ENCODE data around the gene IMMP2L. TPM values are rescaled to one million over a fixed set of nuclear protein-coding genes. Genes with fewer than 3 reads are reported as not detected.
A peak's percentile ranks its signal among the peaks of the same experiment; 100 is the strongest.

IMMP2L gene
- total and polyA plus RNA-seq, 2 of the 13 experiments (the other 11 are each of a cell fraction or from before 2014, with no cell fraction given) = 7.8 to 16.9 TPM

DNA sequence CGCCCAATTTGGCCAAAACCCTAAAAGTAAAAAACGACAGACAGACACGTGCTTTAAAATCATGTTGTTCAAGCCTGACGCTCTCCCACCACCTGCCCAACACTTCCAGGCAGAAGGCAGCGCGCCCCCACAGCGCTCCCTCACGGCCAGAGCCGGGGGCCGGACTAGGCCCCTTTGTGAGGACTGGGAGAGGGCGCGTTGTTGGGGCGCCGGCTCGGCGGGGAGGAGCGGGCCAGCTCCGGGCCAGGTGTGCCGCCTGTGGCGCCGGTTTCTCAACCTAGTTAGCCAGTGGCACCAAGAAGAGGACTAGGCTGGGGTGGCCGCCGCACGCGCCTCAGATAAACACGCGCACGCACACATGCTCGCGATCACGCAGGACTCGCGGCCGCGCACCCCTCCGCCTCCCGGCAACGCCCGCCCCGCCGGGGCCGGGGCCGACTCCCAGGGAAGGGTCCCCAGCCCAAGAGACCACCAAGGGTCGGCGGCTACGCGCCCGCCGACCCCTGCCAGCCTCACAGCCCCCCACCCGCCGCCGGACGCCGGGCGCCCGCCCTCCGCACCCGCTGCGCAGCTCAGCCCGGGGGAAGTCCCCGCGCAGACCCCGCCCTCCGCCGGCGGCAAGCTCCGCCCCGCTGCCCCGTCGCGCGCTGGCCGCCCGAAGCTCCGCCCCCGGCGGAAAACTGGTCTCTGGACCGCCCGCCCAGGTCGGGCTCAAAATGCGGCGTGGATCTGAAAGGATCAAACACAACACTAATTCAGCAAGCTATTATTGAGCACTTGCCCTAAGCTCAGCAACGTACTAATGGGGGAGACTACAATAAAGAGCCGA lies at the start of gene IMMP2L (continued):
- TF ChIP-seq, protein P1, sequence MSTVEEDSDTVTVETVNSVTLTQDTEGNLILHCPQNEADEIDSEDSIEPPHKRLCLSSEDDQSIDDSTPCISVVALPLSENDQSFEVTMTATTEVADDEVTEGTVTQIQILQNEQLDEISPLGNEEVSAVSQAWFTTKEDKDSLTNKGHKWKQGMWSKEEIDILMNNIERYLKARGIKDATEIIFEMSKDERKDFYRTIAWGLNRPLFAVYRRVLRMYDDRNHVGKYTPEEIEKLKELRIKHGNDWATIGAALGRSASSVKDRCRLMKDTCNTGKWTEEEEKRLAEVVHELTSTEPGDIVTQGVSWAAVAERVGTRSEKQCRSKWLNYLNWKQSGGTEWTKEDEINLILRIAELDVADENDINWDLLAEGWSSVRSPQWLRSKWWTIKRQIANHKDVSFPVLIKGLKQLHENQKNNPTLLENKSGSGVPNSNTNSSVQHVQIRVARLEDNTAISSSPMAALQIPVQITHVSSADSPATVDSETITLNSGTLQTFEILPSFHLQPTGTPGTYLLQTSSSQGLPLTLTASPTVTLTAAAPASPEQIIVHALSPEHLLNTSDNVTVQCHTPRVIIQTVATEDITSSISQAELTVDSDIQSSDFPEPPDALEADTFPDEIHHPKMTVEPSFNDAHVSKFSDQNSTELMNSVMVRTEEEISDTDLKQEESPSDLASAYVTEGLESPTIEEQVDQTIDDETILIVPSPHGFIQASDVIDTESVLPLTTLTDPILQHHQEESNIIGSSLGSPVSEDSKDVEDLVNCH (CRISPR knock-in tag; IDR thresholded peaks at IDR 0.05) = 0 out of 2 replicates have a peak, but pooled peaks have one; percentile 42
- TF ChIP-seq NR2F1 (CRISPR knock-in tag; IDR thresholded peaks at IDR 0.05) (no peak), ZNF572 (CRISPR knock-in tag; IDR thresholded peaks at IDR 0.05) (peak; percentile 89), ZMYM2 (CRISPR knock-in tag; IDR thresholded peaks at IDR 0.05) (no peak), ZNF329 (CRISPR knock-in tag; IDR thresholded peaks at IDR 0.05; ENCODE audit: low read depth) (peak; percentile 65; the same call in 1 of the 2 replicates), ZNF773 (CRISPR knock-in tag; IDR thresholded peaks at IDR 0.05; ENCODE audit: borderline replicate concordance) (peak; percentile 34; the same call in 1 of the 2 replicates), NR2C2 (CRISPR knock-in tag; IDR thresholded peaks at IDR 0.05; ENCODE audit: borderline replicate concordance) (no peak), ZNF567 (CRISPR knock-in tag; IDR thresholded peaks at IDR 0.05; ENCODE audit: borderline replicate concordance) (0 out of 2 replicates have a peak, but pooled peaks have one; percentile 49), JUND (CRISPR knock-in tag; IDR thresholded peaks at IDR 0.05) (no peak), ZNF607 (CRISPR knock-in tag; IDR thresholded peaks at IDR 0.05; ENCODE audit: borderline replicate concordance) (peak; percentile 71; the same call in 1 of the 2 replicates), ZNF44 (CRISPR knock-in tag; IDR thresholded peaks at IDR 0.05) (peak; percentile 73; the same call in 1 of the 2 replicates), ZNF776 (CRISPR knock-in tag; IDR thresholded peaks at IDR 0.05) (0 out of 2 replicates have a peak, but pooled peaks have one; percentile 39)
- TF ChIP-seq, protein P2, sequence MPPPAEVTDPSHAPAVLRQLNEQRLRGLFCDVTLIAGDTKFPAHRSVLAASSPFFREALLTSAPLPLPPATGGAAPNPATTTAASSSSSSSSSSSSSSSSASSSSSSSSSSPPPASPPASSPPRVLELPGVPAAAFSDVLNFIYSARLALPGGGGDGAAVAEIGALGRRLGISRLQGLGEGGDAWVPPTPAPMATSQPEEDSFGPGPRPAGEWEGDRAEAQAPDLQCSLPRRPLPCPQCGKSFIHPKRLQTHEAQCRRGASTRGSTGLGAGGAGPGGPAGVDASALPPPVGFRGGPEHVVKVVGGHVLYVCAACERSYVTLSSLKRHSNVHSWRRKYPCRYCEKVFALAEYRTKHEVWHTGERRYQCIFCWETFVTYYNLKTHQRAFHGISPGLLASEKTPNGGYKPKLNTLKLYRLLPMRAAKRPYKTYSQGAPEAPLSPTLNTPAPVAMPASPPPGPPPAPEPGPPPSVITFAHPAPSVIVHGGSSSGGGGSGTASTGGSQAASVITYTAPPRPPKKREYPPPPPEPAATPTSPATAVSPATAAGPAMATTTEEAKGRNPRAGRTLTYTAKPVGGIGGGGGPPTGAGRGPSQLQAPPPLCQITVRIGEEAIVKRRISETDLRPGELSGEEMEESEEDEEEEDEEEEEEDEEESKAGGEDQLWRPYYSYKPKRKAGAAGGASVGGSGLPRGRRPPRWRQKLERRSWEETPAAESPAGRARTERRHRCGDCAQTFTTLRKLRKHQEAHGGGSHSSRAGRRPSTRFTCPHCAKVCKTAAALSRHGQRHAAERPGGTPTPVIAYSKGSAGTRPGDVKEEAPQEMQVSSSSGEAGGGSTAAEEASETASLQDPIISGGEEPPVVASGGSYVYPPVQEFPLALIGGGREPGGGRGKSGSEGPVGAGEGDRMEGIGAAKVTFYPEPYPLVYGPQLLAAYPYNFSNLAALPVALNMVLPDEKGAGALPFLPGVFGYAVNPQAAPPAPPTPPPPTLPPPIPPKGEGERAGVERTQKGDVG (CRISPR knock-in tag; IDR thresholded peaks at IDR 0.05; ENCODE audit: borderline replicate concordance) = peak; percentile 43; the same call in 1 of the 2 replicates
- TF ChIP-seq, protein P3, sequence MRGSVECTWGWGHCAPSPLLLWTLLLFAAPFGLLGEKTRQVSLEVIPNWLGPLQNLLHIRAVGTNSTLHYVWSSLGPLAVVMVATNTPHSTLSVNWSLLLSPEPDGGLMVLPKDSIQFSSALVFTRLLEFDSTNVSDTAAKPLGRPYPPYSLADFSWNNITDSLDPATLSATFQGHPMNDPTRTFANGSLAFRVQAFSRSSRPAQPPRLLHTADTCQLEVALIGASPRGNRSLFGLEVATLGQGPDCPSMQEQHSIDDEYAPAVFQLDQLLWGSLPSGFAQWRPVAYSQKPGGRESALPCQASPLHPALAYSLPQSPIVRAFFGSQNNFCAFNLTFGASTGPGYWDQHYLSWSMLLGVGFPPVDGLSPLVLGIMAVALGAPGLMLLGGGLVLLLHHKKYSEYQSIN (CRISPR knock-in tag; IDR thresholded peaks at IDR 0.05; ENCODE audit: borderline replicate concordance) = no peak
- TF ChIP-seq, protein P4, sequence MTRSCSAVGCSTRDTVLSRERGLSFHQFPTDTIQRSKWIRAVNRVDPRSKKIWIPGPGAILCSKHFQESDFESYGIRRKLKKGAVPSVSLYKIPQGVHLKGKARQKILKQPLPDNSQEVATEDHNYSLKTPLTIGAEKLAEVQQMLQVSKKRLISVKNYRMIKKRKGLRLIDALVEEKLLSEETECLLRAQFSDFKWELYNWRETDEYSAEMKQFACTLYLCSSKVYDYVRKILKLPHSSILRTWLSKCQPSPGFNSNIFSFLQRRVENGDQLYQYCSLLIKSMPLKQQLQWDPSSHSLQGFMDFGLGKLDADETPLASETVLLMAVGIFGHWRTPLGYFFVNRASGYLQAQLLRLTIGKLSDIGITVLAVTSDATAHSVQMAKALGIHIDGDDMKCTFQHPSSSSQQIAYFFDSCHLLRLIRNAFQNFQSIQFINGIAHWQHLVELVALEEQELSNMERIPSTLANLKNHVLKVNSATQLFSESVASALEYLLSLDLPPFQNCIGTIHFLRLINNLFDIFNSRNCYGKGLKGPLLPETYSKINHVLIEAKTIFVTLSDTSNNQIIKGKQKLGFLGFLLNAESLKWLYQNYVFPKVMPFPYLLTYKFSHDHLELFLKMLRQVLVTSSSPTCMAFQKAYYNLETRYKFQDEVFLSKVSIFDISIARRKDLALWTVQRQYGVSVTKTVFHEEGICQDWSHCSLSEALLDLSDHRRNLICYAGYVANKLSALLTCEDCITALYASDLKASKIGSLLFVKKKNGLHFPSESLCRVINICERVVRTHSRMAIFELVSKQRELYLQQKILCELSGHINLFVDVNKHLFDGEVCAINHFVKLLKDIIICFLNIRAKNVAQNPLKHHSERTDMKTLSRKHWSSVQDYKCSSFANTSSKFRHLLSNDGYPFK (CRISPR knock-in tag; IDR thresholded peaks at IDR 0.05; ENCODE audit: borderline replicate concordance) = peak; percentile 71

Measured in HepG2 (cell line).